CD14-positive monocyte (primary cell): Measurements from ENCODE around the gene NME1. TPM values are rescaled to one million over a fixed set of nuclear protein-coding genes. Genes with fewer than 3 reads are reported as not detected.

Experiments used
- DNase-seq, 3 donors: peaks; one replicate each; pipeline ENCODE4 v3.0.0-alpha.2; 2011 to 2022
- H2AFZ ChIP-seq: 2 replicates; pipeline ENCODE4 v1.6.0; 2012; ENCODE audit warnings: mild to moderate bottlenecking, low read depth, low read length, inconsistent platforms; ENCODE audit not compliant: insufficient read depth, poor library complexity, severe bottlenecking
- H3K27ac ChIP-seq, 2 donors: 1 replicate in 1 of 2; 2 replicates in 1 of 2; pipeline ENCODE4 v1.5.1; 2012 to 2013; ENCODE audit warnings: low read length in 2 of 2, control low read depth in 1 of 2, inconsistent platforms in 1 of 2, low read depth in 1 of 2, mild to moderate bottlenecking in 1 of 2
- H3K27me3 ChIP-seq, 2 donors: one replicate each; pipeline versions ENCODE4 v1.6.0 to v1.6.1; 2011 to 2013; ENCODE audit warnings: low read length in 2 of 2; ENCODE audit not compliant: control insufficient read depth in 2 of 2, insufficient read depth in 2 of 2
- H3K36me3 ChIP-seq, 2 donors: replicated peaks in 1 of 2; 1 replicate in 1 of 2; 2 replicates in 1 of 2; pipeline versions ENCODE4 v1.5.1 to v1.6.1; 2012 to 2013; ENCODE audit warnings: low read length in 2 of 2, control low read depth in 1 of 2, inconsistent platforms in 1 of 2, mild to moderate bottlenecking in 1 of 2; ENCODE audit not compliant: insufficient read depth in 2 of 2, control insufficient read depth in 1 of 2
- H3K4me1 ChIP-seq, 2 donors: 1 replicate in 1 of 2; 2 replicates in 1 of 2; pipeline versions ENCODE4 v1.5.1 to v1.6.1; 2012 to 2013; ENCODE audit warnings: low read length in 2 of 2, control low read depth in 1 of 2, inconsistent platforms in 1 of 2, mild to moderate bottlenecking in 1 of 2, moderate library complexity in 1 of 2; ENCODE audit not compliant: insufficient read depth in 2 of 2, control insufficient read depth in 1 of 2
- H3K4me2 ChIP-seq: replicated peaks from 2 replicates; pipeline ENCODE3; 2012; ENCODE audit warnings: low read length, moderate library complexity, mild to moderate bottlenecking; ENCODE audit not compliant: poor library complexity, severe bottlenecking; ENCODE audit errors: extremely low read depth
- H3K4me3 ChIP-seq, 3 experiments: fragments of 200-600 bp in 1 of 3; sonication (generic) in 1 of 3; replicated peaks in 1 of 3; 1 replicate in 2 of 3; 2 replicates in 1 of 3; pipeline ENCODE4 v1.5.1; 2011 to 2013; ENCODE audit warnings: low read length in 3 of 3, mild to moderate bottlenecking in 3 of 3, control low read depth in 2 of 3, low read depth in 2 of 3, inconsistent platforms in 1 of 3, moderate library complexity in 1 of 3
- H3K79me2 ChIP-seq: 2 replicates; pipeline ENCODE4 v1.6.0; 2012; ENCODE audit warnings: mild to moderate bottlenecking, control low read depth, inconsistent platforms, low read length, moderate library complexity; ENCODE audit not compliant: insufficient read depth
- H3K9ac ChIP-seq: 2 replicates; pipeline ENCODE4 v1.6.0; 2017; ENCODE audit warnings: low read length, mild to moderate bottlenecking; ENCODE audit not compliant: insufficient read depth, poor library complexity, severe bottlenecking
- H3K9me3 ChIP-seq, 2 donors: replicated peaks in 1 of 2; 1 replicate in 1 of 2; 2 replicates in 1 of 2; pipeline versions ENCODE4 v1.5.1 to v1.6.1; 2012 to 2013; ENCODE audit warnings: low read length in 2 of 2, control low read depth in 1 of 2; ENCODE audit not compliant: control insufficient read depth in 1 of 2, insufficient read depth in 1 of 2
- H4K20me1 ChIP-seq: 2 replicates; pipeline ENCODE4 v1.6.0; 2012; ENCODE audit warnings: mild to moderate bottlenecking, low read length, control low read depth, moderate library complexity; ENCODE audit not compliant: insufficient read depth
- H3K27ac Mint-ChIP-seq, 7 donors: one replicate each; pipeline ENCODE4 v1.8.0; 2020; ENCODE audit warnings: mild to moderate bottlenecking in 7 of 7, mixed read lengths in 7 of 7, moderate library complexity in 6 of 7, inconsistent platforms in 2 of 7
- H3K27me3 Mint-ChIP-seq, 3 donors: one replicate each; pipeline ENCODE4 v1.8.0; 2021 to 2022; ENCODE audit warnings: low read depth in 3 of 3, mild to moderate bottlenecking in 3 of 3, mixed read lengths in 3 of 3, moderate library complexity in 3 of 3, inconsistent platforms in 1 of 3
- H3K36me3 Mint-ChIP-seq, 2 donors: one replicate each; pipeline ENCODE4 v1.8.0; 2020; ENCODE audit warnings: mixed read lengths in 2 of 2, inconsistent platforms in 1 of 2, mild to moderate bottlenecking in 1 of 2
- H3K4me1 Mint-ChIP-seq: one replicate; pipeline ENCODE4 v1.8.0; 2020; ENCODE audit warnings: mild to moderate bottlenecking, mixed read lengths
- H3K4me3 Mint-ChIP-seq, 2 donors: one replicate each; pipeline ENCODE4 v1.8.0; 2020; ENCODE audit warnings: mild to moderate bottlenecking in 2 of 2, mixed read lengths in 2 of 2, moderate library complexity in 1 of 2
- H3K9me3 Mint-ChIP-seq, 7 donors: one replicate each; pipeline ENCODE4 v1.8.0; 2020 to 2022; ENCODE audit warnings: mixed read lengths in 7 of 7, mild to moderate bottlenecking in 6 of 7, moderate library complexity in 6 of 7, inconsistent platforms in 2 of 7
- WGBS: methylation state at CpG from one replicate; pipeline ENCODE4 v1.1.5; 2013; ENCODE audit warnings: missing lambda C conversion rate; ENCODE audit not compliant: insufficient coverage; 5-methylcytosine and 5-hydroxymethylcytosine counted together
- intact Hi-C, 2 donors: fragments of 100-400 bp; cut with micrococcal nuclease; formaldehyde crosslinking; loops; one replicate each; pipeline versions ENCODE4 v1.15.0 to v1.15.1; 2023
- polyA plus RNA-seq, 3 donors: library from polyadenylated mRNA; depleted of rRNA in 1 of 3; unstranded in 2 of 3; stranded (reverse) in 1 of 3; fragments of 300-500 nt in 2 of 3; fragments of >200 nt in 1 of 3; fragmentation: Illumina TruSeq in 2 of 3; gene quantifications; 1 replicate in 2 of 3; 2 replicates in 1 of 3; pipeline ENCODE4 v1.2.3, GENCODE V29; 2012 to 2021
- TF ChIP-seq, protein P1 (sequence below): fragments of 200-600 bp; IDR thresholded peaks from one replicate; pipeline ENCODE4 v1.8.0; 2022; ENCODE audit warnings: antibody characterized with exemption, mild to moderate bottlenecking

Gene NME1
- polyA plus RNA-seq, 3 donors, result 14.8 to 51.4 (median 20.8) TPM

DNA sequence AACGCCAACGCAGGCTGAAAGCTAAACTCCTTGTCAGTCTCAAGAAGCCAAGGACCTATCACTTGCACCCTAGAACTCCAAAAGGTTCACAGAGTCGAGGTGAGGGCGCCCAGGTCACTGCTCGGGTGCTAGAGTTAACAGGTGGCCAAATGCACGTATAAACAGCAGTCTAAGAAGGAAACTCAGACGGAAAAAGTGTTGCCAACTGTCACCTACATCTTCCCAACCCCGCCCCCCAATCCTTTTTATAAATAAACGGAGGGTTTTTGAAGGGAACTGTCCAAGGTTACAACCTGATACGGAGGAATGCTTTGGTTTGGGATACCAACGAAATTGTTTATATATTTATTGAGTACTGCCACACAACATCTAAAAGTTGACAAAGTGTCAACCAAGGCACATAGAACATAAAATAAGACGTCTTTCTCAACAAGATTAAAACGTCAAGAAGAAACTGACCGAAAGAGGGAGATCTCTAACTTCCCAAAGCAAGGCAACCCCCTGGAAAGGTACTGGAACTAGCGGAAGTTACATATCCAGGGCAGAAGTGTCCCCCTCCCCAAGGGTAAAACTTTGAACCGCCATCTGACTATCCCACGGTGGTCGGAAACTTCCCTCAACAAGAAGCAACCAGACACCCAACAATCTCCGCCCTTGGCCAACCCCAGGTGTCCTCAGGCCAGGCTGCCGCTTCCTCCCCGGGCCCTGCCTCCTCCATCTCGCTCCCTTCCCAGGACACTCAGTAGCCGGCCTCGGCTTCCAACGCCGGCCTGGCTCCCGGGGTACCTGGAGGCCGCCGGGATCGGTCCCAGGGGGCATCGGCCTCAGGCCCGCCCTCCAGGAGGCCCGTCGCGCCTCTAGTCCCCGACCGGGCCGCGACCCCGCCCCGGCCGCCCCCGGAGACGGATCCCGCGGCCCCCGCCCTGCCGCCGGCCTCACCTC lies 33.7 kb upstream of the NME1 start:
- TF ChIP-seq, protein P1, sequence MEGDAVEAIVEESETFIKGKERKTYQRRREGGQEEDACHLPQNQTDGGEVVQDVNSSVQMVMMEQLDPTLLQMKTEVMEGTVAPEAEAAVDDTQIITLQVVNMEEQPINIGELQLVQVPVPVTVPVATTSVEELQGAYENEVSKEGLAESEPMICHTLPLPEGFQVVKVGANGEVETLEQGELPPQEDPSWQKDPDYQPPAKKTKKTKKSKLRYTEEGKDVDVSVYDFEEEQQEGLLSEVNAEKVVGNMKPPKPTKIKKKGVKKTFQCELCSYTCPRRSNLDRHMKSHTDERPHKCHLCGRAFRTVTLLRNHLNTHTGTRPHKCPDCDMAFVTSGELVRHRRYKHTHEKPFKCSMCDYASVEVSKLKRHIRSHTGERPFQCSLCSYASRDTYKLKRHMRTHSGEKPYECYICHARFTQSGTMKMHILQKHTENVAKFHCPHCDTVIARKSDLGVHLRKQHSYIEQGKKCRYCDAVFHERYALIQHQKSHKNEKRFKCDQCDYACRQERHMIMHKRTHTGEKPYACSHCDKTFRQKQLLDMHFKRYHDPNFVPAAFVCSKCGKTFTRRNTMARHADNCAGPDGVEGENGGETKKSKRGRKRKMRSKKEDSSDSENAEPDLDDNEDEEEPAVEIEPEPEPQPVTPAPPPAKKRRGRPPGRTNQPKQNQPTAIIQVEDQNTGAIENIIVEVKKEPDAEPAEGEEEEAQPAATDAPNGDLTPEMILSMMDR, result peak; percentile 35
- peak overlapping the region; percentile 94 to 97 for H3K4me3 Mint-ChIP-seq
- DNase-seq, result peak; percentile 23 to 65 (median 57)
- peak overlapping the region; percentile 87 for H3K4me2 ChIP-seq
- H3K4me1 ChIP-seq, result peaks cover 27 to 29% of the 10 kb centered on the region in 2 donors
- H3K27ac ChIP-seq, result peak overlapping the region; percentile 98
- intact Hi-C loops, result loop anchor here (1.0 to 10.0 kb wide), 5 partner anchors 32 to 143 kb away; partner anchors contain the start of genes NME1 (in 2 of the 2), MBTD1 (in 1 of the 2) and UTP18 (in 1 of the 2)
- H3K79me2 ChIP-seq, result peaks cover 59% of the 10 kb centered on the region
- no peaks in the 10 kb centered on the region for H3K27me3 Mint-ChIP-seq
- H3K27ac Mint-ChIP-seq, result peak overlapping the region; percentile 97 to 100 (median 98)
- H3K4me3 ChIP-seq, result peak overlapping the region; percentile 98 to 99 (median 99)
- peak overlapping the region; percentile 99 for H3K9ac ChIP-seq
- 2% methylated on average over 44 of the region's 49 CpGs for whole genome bisulfite sequencing
- H3K36me3 ChIP-seq, result no peaks in the 10 kb centered on the region
- peaks cover 4 to 16% of the 10 kb centered on the region in 2 donors for H3K36me3 Mint-ChIP-seq
- no peak overlapping the region for H2AFZ ChIP-seq
- no peaks in the 10 kb centered on the region for H3K9me3 ChIP-seq
- H4K20me1 ChIP-seq, result peaks cover 55% of the 10 kb centered on the region
- no peaks in the 10 kb centered on the region for H3K9me3 Mint-ChIP-seq
- peaks cover 63% of the 10 kb centered on the region for H3K4me1 Mint-ChIP-seq
- H3K27me3 ChIP-seq, result no peaks in the 10 kb centered on the region

DNA sequence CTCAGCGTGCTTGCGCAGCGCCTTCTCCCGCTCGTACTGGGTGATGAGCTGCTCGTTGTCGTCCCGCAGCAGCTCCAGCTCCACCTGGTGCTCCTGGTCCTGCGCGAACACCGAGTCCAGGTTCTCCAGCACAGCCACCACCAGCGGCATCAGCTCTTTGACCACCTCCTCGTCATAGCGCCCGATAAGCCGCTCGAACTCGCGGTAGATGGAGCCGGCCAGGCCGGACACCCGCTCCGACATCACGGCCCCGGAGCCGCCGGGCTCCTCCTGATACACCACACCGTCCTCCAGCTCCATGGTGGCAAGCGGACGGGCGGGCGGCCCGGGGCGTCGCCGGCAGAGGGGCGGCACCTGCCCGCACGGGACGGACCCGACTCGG lies 33.0 kb upstream of the NME1 start:
- H3K4me1 Mint-ChIP-seq, result peaks cover 57% of the 10 kb centered on the region
- peaks cover 27 to 29% of the 10 kb centered on the region in 2 donors for H3K4me1 ChIP-seq
- H3K9me3 Mint-ChIP-seq, result no peaks in the 10 kb centered on the region

More for the DNA sequence above, 33.0 kb upstream of the NME1 start:
- Mint-ChIP-seq H3K36me3 (peaks cover 4 to 16% of the 10 kb centered on the region in 2 donors), H3K4me3 (peak overlapping the region; percentile 94 to 97), H3K27me3 (no peaks in the 10 kb centered on the region), H3K27ac (peak overlapping the region; percentile 97 to 100 (median 98))
- no peak for DNase-seq
- TF ChIP-seq, protein P1, result no peak
- Histone ChIP-seq H3K9ac (peak overlapping the region; percentile 99), H3K9me3 (no peaks in the 10 kb centered on the region), H3K4me2 (peak overlapping the region; percentile 87), H3K79me2 (peaks cover 52% of the 10 kb centered on the region), H2AFZ (peak overlapping the region; percentile 50), H3K27ac (peak overlapping the region; percentile 98), H4K20me1 (peaks cover 48% of the 10 kb centered on the region), H3K27me3 (no peaks in the 10 kb centered on the region), H3K4me3 (peak overlapping the region; percentile 98 to 99 (median 99)), H3K36me3 (no peaks in the 10 kb centered on the region)
- WGBS, result under 1% methylated on average over 41 of the region's 42 CpGs
- intact Hi-C loops, result loop anchor here (1.0 to 5.0 kb wide), 4 partner anchors 32 to 142 kb away; partner anchors contain the start of genes NME1 (in 2 of the 2), MBTD1 (in 1 of the 2) and UTP18 (in 1 of the 2)
